GOT3 (cell line): ENCODE results near the gene PLOD3.

Source experiments
- DNase-seq: peaks from one replicate; lab custom pipeline; 2025; ENCODE audit warnings: mixed read lengths; lab: John Stamatoyannopoulos, UW

Gene PLOD3

GRCh38 chr7:101164071-101164840, 53.1 kb downstream of the PLOD3 start:
- DNase-seq = no peak

- DNase-seq = no peak
Measured at GRCh38 chr7:101163279-101164070, 53.9 kb downstream of the PLOD3 start.

DNA sequence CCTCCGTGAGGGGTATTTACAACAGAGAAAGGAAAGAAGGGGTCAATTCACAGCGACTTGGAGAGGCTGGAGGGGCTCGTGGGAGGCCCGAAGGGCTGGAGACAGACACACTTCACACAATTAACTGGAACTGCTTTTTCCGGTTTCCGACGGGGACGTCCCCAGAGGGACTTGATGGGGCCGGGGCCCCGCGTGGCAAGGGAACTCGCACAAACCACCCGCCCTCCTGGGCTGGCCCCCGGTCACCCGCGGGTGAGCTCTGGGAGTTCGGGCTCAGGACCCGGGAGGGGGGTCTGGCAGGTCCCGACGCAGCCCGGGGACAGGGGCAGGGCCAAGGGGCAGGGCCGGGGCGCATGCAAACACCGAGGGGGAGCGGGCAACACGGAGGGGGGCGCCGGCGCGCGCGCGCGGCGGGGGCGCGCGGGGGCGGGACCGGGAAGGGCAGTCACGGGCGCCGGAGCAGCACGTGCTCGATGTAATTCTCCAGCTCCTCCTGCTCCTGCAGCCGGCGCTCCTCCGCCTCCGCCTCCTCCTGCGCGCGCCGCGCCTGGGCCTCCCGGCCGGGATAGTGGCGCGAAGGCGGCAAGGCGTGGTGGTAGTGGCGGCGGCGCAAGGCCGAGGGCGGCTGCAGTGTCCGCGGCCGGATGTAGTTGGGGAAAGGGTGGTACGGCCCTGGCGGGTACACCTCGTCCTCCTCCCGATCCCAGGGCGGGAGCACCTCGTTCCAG, 54.7 kb downstream of the PLOD3 start:
- DNase-seq = no peak

DNA sequence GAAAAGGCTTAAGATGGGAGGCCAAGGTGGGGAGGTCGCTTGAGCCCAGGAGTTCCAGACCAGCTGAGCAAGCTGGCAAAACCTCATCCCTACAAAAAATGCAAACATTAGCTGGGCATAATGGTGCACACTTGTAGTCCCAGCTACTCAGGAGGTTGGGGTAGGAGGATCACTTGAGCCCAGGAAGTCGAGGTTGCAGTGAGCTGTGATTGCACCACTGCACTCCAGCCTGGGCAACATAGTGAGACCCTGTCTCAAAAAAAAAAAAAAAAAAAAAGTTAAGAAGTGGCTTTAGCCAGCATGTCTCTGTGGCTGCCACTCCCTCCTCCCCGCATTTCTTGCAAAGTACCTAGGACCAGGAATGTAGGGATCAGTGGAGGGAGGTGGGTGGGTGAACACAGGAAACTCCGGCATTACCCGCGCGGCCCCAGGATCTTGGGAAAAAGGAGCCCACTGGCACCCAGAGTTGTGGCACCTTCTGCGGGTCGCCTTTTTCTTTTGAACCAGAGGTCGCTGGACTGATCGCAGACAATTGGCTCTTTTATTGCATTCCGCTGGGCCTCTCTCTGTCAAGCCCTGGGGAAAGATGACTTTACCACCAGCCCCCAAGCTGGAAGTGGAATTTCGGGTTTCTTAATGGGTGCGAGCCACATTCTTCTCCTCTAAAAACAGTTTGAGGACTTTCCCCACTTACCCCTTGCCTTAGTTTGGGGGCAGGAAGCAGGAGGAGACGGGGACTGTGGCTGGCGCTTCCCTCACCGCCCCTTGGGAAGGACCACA, 55.5 kb downstream of the PLOD3 start:
- no peak for DNase-seq

- no peak for DNase-seq
Measured at GRCh38 chr7:101160910-101161309, 56.5 kb downstream of the PLOD3 start.

- DNase-seq = no peak
Measured at GRCh38 chr7:101159696-101160674, 57.4 kb downstream of the PLOD3 start.

GRCh38 chr7:101156866-101157589, 60.4 kb downstream of the PLOD3 start:
- DNase-seq = no peak

GRCh38 chr7:101156277-101156676, 61.1 kb downstream of the PLOD3 start:
- DNase-seq = no peak
